Placental epithelial cell (primary cell): Measurements from ENCODE around the gene SRPK1. TPM values are rescaled to one million over a fixed set of nuclear protein-coding genes. Genes with fewer than 3 reads are reported as not detected.

ENCODE experiments used
- total RNA-seq: library from RNA; depleted of rRNA; stranded (reverse); fragments of >200 nt; gene quantifications from 2 replicates; pipeline ENCODE4 v1.2.3, GENCODE V29; 2012

The SRPK1 gene
- total RNA-seq: 73.0 and 166 TPM in 2 replicates

GRCh38 chr6:35920793-35921732 lies at the start of gene SRPK1:
SRPK1 (minus strand) TSS chr6:35921098; CDS start chr6:35921056, 42 bp downstream.

GRCh38 chr6:35804996-35805736 lies 115.7 kb downstream of the SRPK1 start, which contains the start of gene LHFPL5:
LHFPL5 (plus strand) TSS chr6:35805352; CDS start chr6:35805671, 319 bp downstream.

Other genes with a start within 250 kb of the SRPK1 start
- gene FKBP5, start 232.2 kb downstream of the SRPK1 start, total RNA-seq: 75.4 and 82.8 TPM in 2 replicates
- gene ARMC12, start 184.1 kb downstream of the SRPK1 start, total RNA-seq: 0.65 and 0.79 TPM in 2 replicates
- gene CLPSL2, start 144.5 kb downstream of the SRPK1 start, total RNA-seq: not detected in 2 replicates
- not detected in 2 replicates for gene CLPSL1, start 140.1 kb downstream of the SRPK1 start, total RNA-seq
- gene CLPS, start 123.8 kb downstream of the SRPK1 start, total RNA-seq: not detected in 2 replicates
- not detected in 2 replicates for gene LHFPL5, start 115.7 kb downstream of the SRPK1 start, total RNA-seq
- gene SLC26A8, start 103.5 kb upstream of the SRPK1 start, total RNA-seq: not detected in 2 replicates
- 56.9 and 78.0 TPM in 2 replicates for gene MAPK14, start 106.7 kb upstream of the SRPK1 start, total RNA-seq
- 0.39 and 0.43 TPM in 2 replicates for gene MAPK13, start 209.4 kb upstream of the SRPK1 start, total RNA-seq